Middle frontal gyrus (tissue), 1 donor: ENCODE data around the gene PPFIBP2.

ENCODE experiments used
- DNase-seq: peaks from one replicate; pipeline ENCODE4 v3.0.0-alpha.2; 2015; ENCODE audit warnings: low spot score; ENCODE audit errors: extremely low spot score

Gene PPFIBP2

DNA sequence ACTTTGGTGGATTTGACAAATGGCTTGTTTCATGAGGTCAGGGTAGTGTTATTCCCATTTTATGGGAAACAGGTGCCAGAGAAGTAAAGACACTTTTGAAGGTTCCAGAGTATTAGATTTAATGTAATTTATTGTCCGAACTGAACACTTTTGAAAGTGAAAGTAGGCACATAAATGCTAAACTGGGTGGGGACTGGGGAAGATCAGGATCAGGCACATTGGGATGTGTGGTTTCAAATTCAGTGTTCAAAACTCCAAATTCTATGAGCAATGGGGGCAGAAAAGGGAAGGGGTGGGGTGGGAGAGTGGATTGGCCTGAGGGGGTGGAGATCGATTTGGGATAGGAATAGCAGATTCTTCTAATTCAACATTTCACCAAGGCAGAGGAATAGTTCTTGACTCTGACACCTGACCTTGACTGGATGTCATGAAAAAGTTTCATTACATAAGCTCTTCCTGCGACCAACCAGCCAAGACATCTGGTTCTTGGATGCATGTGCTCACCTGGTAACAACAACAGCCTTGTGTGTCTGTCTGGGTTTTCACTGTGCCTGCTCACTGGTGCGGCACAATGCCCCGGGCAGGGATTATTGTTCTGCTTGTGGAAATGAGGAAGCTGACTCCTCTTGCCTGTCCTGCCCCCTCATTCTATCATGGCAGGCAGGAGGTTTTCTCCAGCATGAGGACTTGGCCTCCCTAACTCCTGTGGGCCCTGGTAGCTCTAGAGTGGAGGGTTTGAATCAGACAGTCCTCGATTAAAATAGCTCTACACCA, 10.8 kb downstream of the PPFIBP2 start:
- DNase-seq, result no peak

- DNase-seq, result no peak
These were observed 11.6 kb downstream of the PPFIBP2 start for GRCh38 chr11:7525424-7525823.

DNA sequence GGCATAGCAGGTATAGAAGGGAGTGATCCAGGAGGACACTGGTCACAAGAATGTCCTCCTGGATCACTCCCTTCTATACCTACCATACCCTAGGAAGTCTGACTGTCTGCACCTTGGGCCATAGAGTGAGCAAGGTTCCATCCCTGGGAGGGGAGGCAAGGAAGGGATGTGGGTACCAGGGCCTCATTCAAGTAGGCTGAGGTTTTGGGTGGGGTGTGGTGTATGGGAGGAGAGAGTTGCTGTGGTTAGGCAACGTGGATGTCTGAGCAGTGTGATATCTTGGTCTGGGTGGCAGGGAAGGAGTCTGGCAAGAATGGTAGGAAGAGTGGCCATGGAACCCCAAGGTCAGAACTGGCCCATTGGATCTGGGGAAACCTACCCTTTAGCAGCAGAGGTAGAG, 13.2 kb downstream of the PPFIBP2 start:
- no peak for DNase-seq

DNA sequence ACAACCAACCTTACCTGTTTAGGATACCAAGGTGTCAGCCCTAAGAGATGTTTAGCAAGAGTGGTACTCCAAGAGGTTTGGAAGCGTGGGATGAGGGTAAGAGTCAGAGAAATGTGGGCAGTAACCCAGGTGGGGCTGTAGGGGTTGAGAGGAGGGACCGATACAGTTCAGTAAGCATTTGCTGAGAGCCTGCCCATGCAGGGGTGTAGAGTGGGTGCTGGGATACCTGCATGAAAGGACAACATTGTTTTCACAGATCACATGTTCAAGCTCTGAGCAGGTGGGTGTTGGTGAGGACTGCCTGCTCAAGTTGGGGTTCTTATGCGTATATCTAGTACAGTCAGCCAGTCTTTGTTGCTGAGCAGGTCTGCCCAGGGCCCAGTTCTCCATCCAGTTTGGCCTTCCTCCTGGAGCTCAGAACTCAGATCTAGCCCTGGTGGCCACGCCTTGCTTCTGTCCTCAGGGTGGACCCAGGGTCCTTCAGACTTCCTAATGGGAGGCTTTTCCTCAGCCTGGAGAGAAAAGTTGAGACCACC, 14.8 kb downstream of the PPFIBP2 start:
- DNase-seq, result no peak

DNA sequence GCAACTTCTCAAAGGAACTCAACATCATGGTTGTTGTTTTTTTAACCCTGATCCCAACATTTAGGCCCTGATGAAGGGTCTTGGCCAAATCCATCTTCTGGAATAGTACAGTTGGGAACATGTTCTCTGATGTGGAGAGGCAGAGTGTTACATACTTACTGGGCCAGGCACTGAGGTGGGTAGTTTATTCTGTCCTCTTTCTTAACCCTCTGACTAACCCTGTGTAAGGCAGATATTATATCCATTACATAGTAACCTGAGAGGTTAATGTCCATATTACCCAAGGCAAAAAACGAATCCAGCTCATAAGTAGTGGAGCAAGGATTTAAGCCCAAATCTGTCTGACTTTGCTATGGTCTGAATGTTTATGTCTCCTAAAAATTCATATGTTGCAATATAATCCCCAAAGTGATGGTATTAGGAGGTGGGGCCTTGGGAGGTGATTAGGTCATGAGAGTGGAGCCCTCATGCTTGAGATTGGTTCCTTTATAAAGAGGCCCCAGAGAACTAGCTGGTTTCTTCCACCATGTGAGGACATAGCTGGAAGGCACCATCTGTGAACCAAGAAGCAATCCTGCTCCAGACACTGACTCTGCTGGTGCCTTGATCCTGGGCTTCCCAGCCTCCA, 16.3 kb downstream of the PPFIBP2 start:
- no peak for DNase-seq

- no peak for DNase-seq
These were observed 17.2 kb downstream of the PPFIBP2 start for GRCh38 chr11:7531011-7531410.

DNA sequence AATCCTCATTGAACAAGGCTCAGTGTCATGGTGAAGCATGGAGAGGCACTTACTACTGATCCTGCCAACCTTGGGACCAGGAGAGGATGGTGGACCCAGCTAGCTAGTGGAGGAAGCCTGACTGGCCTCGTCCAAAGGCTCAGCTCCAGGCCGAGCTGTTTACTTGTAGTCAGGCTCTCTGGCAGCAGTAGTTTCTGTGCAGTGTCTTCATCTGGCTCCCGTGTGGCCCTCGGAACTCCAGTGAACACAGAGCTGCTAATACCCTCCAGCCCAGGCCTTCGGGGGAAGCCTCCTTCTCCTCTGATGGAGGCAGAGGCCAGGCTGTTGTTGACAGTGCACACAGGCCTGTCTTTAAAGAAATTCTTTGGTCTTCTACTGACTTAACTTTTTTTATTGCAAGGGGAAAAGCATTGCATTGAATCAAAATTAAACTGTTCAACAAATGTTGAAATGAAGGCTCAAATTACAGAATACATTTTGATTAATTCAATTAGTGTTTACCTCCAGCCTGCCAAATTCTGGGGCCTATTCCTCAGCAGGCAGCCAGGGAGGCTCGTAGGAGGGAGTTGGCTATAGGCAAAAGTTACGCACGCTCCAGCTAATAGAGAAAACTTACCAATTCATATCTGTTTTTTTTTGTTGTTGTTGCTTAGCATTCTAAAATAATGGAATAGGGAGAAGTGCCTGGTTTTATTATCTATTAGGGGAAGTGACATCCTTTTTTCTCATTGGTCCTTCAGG, 18.8 kb downstream of the PPFIBP2 start:
- no peak for DNase-seq

- DNase-seq, result no peak
These were observed 19.6 kb downstream of the PPFIBP2 start for GRCh38 chr11:7533199-7534041.

GRCh38 chr11:7534042-7534378, 20.2 kb downstream of the PPFIBP2 start:
- DNase-seq, result no peak

DNA sequence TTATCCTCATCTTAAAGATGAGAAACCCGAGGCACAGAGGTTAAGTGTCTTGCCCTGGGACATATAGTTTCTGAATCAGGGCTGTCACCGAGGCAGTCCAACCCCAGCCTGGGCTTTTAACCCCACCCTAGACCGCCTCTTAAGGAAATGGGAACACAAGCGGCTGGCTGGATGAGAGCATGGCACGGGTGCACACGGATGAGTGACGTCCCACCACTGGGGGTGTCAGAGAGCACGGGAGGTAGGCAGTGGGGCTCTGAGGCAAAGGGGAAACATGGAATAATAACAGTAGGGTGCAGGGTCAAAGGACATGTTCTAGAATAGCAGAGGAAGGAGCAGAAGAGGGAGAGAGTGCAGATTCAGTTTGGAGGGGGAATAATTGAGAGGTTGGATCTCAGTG, 22.3 kb downstream of the PPFIBP2 start:
- no peak for DNase-seq

- no peak for DNase-seq
These were observed 23.5 kb downstream of the PPFIBP2 start for GRCh38 chr11:7537265-7537664.

DNA sequence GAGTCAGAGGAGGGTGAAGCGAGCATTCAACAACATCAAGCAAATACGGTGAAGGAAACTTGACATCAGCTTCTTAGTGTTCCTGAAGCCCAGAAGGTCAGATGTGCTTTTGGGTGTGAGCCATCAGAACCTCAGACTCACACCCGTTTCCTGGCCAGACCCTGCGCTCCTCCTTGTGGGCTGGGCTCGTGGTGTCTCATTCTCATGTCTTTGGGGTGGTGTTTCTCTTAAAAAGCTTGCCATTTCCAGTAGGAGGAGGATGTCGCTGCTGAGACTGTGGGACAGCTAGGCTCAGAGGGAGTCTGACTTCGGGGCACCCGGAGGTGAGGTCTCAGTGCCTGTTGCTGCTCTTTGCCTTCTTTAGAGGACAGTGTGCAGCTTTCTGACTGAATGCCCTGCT, 24.2 kb downstream of the PPFIBP2 start:
- no peak for DNase-seq

DNA sequence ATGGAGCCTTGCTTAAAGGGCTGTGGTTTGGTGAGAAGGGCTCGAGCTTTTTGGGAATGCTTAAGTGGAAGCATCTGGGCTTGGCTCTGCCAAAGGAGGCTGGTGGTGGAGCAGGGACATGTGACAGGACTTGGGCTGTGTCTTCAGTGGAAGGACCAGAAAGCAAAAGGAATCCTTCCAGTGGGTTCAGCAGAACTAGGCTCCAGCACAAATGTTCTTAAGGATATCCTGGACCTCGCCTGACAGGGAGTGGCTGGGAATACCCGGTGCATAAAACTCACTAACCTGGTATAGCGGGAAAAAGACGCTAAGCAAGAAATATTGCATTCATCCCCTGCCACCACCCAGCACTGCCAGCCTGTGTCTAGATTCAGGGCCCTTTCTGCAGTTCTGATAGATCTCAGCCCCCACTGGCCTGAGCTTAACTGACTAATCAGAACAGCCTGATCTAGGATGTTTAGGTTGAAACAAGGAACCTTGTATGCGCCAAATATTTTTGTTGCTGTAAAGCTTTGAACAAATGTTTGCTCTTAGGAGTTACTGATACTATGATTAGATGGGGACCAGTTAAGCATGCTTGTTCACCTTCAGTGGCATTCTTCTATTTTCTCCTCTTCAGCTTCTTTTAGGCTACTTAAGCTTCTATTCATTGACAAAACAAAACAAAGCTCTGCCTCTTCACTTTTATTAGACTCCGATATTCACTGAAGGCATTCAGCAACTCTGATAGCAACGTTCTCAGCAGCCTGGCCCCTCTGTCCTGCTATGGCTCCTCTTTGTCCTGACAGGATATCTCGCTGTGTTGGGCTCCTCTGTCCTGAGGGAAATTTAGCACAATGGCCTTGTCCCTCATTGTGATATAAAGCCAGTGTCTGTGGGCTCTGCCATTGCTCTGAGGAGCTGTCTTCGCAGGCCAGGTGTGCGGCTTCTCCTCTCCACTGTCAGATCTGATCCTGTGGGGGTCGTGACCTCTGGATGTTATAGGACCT, 25.0 kb downstream of the PPFIBP2 start:
- no peak for DNase-seq

DNA sequence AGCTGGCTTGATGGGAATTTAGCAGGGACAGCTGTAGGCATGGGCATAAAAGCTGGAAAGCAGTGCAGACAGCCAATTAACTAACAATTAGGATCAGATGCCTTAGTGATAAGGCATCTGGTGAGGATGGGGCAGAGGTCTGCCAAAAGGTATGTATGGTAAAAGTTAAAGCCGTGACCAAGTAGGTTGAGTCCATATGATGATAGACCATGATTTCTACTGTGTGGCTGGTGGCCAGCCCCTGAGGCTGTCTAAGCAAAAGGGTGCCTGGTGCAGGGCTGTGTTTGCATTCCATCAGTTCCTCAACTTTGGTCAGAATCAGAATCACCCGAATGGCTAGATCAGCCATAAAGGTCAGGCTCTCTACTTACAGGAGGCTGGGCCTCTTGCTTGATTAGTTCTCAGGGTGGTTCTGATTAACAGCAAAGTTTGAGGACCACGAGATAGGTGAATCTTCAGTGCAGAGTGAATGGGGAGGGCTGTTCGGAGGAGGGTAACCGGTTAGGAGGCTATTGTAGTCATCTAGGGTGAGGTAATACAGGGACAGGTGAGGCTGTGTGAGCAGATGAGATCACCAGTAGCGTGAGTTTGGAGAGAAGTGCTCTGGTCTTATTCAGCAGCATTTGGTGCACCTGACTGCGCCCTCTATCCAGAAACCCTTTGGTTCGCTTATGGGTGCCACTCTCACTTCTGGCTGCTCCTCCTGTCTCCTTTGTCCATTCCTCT, 27.2 kb downstream of the PPFIBP2 start:
- no peak for DNase-seq

GRCh38 chr11:7543302-7543701, 29.5 kb downstream of the PPFIBP2 start:
- no peak for DNase-seq

GRCh38 chr11:7544021-7544420, 30.2 kb downstream of the PPFIBP2 start:
- no peak for DNase-seq

GRCh38 chr11:7545611-7546010, 31.8 kb downstream of the PPFIBP2 start:
- DNase-seq, result no peak

GRCh38 chr11:7546324-7546791, 32.6 kb downstream of the PPFIBP2 start:
- no peak for DNase-seq

GRCh38 chr11:7547687-7548086, 33.9 kb downstream of the PPFIBP2 start:
- DNase-seq, result no peak
